Pulmonary artery endothelial cell (primary cell): ENCODE measurements around the gene TNFRSF8. TPM values are rescaled to one million over a fixed set of nuclear protein-coding genes. Genes with fewer than 3 reads are reported as not detected.
A peak's percentile ranks its signal among the peaks of the same experiment; 100 is the strongest.

Experiments used
- DNase-seq: peaks from one replicate; pipeline ENCODE4 v3.0.0-alpha.2; 2011; ENCODE audit warnings: low read depth, low spot score
- total RNA-seq: library from RNA; depleted of rRNA; stranded (reverse); fragments of >200 nt; gene quantifications from 2 replicates; pipeline ENCODE4 v1.2.3, GENCODE V29; 2014

The TNFRSF8 gene
- total RNA-seq, 1 donor from 2014 or later: 0.20 TPM

DNA sequence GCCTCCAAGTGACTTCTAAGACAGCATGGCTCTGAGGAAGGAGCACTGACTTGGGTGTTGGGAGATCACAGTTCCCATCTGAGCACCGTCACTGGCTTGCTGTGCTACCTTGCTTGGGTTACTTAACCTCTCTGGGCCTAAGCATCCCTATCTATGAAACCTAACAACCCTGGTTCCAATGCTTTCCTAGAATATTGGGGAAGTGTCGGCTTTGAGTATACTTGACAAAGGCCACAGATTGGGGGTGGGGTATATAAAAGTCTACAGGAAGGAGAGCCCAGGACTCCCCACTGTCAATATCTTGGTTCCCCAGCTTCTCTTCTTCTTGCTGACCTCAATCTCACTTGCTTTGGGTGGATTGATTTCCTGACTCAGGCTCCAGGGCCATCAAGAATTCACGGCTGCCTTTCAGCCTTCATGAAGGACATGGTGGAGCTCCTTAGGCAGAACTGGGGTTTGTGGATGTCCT is 110.0 kb downstream of the TNFRSF8 start:
- DNase-seq: no peak

DNA sequence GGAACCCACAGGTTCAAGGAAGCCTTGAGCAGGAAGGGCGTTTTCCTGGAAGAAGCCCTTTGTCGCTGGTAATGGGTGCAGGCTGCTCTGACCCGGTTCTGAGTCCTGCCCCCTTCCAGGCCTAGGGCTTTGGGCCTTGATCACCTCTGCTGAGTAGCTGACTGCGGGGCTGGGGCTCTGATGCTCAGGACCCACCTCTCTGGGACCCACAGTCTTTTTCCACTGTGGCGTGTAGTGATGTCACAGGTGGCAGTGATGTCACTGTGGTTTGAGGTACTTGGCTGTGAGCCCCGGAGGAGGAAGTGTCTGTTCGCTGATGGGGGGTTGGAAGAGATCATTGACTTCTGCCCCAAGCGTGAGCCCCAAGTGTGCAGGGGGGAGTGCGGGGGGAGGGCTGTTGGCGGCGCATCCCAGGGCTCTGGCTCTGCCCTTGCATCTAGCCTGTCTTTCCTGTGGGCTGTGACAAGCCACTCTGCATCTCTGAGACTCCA is 110.6 kb downstream of the TNFRSF8 start:
- no peak for DNase-seq

DNA sequence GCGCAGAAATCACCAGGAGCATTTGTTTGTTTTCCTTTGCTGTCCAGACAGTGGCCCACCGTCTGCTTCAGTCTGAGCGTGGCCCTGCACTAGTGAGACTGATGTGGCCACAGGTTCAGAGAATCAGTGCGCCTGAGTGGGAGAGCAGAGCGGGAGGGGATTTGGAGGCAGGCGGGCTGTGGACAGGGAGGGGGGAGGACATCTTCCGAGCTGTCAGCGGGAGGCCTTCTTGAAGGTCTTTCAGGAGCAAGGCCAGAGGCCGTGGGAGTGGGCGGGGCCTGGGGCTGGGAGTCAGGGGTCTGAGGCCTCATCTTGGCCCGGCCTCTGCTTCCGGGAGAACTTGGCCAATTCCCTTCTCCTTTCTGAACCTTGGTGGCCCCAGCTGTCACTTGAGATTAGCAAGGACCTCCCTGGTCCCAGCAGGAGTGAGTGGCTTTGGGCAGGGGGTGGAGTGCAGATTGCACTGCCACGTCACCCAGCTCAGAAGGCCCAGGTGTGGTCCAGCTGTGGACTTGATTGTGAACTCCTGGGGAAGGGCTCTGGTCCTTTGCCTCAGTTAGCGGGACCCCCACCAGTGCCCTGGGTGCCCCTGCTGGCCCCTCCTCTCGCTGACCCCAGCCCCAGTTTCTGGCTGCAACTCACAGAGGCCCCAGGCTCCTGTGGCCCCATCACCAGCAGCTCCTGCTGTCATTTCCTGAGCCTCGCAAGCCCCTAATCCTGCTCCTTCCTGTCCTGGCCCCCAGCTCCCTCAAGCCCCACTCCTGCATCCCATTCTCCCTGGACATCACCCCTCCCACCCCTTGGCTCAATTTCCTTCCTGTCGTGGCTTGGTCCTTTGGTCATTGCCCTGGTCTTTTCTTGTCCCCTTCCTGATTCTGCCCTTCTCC is 112.1 kb downstream of the TNFRSF8 start:
- DNase-seq: no peak

DNA sequence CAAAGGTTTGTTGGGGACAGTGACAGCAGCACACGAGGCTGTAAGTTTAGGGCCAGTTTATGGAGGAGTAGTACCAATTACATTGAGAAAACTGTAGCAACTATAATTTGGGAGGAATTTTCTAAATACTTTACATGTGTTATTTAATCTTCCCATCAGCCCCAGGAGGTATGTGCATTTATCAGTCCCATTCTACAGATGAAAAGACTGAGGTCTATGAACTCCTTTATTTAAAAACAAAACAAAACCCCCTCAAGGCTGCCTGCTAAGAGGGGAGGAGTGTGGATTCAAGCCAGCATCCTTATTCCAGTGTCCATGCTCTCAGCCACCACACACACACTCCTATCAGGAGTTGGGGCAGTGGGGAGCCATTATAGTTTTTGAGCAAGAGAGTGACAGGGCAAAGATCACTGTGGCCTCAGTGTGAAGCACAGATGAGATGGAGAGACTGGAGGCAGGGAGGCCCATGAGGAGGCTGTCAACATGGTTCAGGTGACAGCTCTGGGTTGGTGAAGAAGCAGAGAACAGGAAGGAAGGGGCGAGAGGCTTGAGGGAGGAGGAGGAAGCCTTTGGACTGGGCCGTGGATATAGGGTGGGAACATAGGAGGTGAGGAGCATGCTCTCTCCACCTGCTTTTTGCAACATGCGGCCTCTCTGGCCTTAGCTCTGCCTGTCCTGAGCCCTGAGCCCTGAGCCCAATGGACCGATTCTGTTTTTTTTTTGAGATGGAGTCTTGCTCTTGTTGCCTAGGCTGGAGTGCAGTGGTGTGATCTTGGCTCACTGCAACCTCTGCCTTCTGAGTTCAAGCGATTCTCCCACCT is 113.4 kb downstream of the TNFRSF8 start:
- DNase-seq: no peak

DNA sequence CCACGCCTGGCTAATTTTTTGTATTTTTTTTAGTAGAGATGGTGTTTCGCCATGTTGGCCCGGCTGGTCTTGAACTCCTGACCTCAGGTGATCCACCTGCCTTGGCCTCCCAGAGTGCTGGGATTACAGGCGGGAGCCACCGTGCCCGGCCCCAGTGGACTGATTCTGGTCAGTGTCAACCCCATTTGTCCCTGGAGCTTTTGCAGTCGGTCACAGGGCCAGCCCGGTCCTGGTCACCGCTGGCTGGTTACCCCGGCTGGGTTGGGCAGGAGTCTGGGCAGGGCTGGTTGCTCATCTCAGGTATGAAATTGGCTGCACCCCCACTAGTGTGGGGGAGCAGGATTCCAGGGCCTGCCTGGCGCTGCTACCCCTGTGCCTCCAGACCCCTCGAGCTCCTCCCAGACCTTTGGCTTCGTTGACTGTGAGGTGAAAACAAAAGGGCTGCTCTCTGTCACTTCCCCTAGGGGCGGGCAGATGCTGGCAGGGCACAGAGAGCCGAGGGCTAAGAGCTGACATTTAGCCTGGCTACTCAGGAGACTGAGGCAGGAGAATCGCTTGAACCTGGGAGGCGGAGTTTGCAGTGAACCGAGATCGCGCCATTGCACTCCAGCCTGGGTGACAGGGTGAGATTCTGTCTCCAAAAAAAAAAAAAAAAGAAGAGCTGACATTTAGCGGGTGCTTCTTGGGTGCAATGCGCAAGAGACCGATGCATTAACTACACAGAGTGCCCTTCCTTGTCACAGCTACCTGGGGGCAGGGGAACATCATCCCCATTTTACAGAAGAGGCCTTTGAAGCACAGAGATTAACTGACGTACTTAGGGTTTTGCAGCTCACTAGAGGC is 114.3 kb downstream of the TNFRSF8 start:
- no peak for DNase-seq

DNA sequence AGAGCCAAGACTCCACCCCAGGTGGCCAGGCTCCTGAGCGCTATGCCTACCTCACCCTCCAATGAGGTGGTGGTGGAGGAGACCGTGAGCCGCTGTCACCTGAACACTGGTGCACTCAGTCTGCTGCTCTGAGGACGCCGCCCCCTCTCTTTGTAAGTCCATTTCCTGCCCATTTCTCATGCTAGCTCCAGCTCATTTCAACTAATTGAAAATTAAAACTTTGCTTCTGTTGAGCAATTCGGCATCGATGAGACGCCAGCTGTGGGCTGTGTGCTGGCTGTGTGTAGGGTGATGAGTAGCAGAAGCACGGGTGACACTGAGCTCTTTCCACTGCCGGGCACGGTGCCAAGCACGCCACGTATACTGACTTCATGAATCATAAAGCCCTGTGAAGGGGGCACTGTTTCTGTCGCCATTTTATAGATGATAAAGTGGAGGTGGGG is 114.9 kb downstream of the TNFRSF8 start:
- DNase-seq: peak; percentile 29

GRCh38 chr1:12178511-12178910 is 115.4 kb downstream of the TNFRSF8 start:
- DNase-seq: no peak

DNA sequence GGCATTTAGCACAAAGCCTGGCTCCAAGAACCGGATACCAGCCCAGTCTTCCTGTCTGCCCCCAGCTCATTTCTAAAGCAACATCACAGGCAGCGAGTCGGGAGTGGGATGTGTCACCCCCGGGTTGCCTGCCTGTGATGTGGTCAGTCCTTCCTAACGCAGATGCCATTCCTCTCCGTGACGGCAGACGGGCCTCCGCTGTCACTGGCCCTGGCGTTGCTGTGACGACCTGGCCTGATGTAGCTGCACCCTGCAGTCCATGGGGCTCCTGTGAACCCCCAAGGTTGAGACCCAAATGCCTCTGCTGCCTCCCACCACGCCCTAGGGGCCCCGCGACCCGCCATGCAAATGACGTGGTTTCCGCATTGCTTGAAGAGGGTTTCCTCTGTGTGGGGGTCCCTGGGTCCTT is 116.0 kb downstream of the TNFRSF8 start:
- peak; percentile 46 for DNase-seq

DNA sequence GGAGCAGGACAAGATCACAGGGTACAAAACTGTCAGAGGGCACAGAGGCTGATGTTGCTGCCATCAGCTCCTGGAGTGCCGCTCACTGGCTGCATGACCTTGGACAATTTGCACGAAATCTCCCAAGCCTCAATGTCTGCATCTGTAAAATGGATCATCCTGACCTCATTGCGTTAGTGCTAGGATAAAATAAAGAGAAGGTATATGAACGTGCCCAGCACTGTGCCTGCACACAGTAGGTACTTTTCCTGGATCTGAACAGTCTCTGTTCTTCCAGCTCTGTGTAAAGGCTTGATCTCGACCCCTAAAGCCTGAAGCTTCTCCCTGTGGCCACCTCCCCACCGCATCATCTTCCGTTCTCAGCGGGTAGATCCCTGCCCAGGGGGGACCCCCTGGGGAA is 116.6 kb downstream of the TNFRSF8 start:
- DNase-seq: no peak

- no peak for DNase-seq
These were observed 117.2 kb downstream of the TNFRSF8 start for GRCh38 chr1:12180315-12180714.

GRCh38 chr1:12180903-12181302 is 117.8 kb downstream of the TNFRSF8 start:
- DNase-seq: no peak

- no peak for DNase-seq
These were observed 118.5 kb downstream of the TNFRSF8 start for GRCh38 chr1:12181568-12181967.

DNA sequence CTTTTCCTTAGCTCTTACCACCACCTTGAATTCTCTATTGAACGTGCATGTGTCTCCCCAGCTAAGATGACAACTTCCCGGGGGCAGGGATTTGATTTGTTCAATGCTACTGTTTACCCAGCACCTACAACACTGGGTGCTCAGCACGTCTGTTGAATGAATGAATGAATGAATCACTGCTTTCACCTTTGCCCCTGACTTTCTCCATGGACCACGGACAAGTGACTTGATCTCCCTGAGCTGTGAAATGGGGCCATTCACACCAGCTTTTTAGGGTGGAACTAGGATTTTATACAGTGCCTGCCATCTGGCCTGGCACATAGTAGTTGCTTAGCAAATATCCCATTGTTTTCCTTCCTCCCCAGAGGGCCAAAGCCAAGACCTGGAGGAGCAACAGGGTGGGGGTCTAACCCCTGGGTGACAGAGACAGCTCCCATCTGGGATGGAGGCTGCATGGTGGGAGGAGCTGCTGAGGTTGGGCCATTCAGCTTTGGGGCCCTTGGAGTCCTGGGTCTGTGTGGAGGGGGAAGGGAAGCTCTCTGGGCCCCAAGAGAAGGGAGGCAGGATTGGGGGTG is 119.4 kb downstream of the TNFRSF8 start:
- DNase-seq: no peak

DNA sequence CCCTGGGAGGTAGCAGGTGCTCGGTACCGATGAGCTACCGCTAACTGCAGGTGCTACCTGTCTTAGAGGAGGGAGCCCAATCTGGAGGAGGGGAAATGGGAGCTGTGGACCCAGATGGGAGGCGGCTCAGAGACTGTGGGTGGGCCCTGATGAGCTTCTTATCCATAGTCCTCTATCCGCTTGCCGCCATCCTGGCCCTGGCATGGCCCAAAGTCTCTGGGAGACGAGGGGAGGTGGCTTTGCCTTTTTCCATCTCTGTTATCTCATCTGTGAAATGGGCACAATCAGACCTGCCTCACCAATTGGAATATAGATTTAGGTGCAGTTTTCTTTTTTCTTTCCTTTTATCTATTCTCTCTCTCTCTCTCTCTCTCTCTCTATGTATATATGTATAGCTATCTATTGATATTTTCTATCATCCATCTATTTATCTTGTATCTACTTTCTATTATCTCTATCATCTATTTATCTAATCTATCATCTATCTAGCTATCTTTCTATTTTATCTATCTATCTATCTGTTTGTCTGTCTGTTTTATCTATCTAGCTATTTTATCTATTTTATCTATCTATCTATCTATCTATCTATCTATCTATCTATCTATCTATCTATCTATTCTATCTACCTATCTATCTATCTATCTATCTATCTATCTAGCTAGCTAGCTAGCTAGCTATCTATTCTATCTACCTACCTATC is 120.1 kb downstream of the TNFRSF8 start:
- DNase-seq: no peak

DNA sequence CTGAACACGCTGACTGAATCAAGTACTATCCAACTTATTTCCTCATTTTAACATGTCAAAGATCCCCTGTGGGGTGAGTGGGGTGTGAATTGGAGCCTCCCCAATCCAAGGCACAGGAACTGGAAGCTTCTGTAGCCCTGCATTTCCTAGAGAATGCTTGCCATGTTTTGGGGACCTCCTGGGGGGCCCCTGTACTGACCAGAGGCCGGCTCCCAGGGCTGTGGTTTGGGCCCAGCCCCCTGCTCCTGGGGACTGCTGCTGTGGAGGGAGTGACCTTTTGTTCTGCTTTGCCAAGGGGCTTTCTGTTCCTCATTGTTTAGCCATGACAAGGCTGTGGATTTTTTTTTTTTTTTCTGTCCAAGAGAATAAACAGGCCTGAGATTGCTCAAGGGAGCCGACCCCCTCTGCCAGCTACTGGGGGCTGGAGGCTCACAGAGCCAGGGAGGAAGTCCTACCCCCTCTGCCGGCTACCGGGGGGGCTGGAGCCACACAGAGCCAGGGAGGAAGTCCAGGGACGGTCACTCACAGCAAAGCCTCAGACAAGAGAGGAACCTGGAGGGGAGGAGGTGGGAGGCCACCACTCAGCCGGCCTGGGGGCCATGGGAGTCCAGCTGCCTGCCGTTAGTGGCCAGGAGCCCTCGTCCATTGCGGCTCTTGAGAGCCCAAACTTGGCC is 121.0 kb downstream of the TNFRSF8 start:
- peak; percentile 73 for DNase-seq

DNA sequence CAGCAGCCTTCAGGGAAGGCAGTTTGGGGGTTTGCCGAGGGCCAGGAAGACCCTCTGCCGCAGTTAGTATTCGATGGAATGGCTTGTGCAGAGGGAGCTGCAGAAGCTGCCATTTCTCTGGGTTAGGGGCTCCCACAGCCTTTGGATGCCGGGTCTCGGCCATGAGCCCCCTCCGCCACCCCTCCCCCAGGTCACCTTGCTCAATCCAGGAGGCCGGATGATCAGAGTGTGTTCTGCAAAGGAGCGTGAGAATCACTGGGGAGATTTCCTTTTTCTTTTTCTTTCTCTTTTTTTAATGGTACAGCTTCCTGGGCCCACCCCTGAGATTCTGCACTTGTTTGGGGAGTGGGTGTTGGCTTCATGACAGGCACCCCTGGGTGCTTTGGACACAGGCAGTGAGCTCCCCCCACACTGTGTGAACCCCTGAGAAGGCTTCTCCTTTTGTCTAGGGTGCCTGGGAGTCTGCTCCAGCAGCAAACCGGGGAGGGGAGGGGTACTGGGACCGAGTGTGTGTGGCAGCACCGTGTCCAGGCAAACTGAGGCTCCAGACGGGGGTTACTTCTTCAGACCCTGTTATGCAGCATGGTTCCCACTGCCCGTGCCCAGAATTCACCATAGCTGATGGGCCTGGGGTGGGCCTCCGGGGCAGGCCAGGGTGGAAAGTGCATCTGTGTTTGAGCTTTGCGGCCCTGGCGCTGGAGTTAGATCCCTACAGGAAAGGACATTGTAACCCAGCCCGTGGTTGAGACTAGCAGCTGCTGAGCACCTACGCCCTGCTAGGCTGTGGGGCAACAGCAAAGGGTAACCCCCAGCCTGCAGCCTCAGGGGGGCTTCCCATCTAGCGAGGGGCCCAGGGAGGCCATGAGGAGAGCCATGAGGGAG is 122.2 kb downstream of the TNFRSF8 start:
- no peak for DNase-seq

DNA sequence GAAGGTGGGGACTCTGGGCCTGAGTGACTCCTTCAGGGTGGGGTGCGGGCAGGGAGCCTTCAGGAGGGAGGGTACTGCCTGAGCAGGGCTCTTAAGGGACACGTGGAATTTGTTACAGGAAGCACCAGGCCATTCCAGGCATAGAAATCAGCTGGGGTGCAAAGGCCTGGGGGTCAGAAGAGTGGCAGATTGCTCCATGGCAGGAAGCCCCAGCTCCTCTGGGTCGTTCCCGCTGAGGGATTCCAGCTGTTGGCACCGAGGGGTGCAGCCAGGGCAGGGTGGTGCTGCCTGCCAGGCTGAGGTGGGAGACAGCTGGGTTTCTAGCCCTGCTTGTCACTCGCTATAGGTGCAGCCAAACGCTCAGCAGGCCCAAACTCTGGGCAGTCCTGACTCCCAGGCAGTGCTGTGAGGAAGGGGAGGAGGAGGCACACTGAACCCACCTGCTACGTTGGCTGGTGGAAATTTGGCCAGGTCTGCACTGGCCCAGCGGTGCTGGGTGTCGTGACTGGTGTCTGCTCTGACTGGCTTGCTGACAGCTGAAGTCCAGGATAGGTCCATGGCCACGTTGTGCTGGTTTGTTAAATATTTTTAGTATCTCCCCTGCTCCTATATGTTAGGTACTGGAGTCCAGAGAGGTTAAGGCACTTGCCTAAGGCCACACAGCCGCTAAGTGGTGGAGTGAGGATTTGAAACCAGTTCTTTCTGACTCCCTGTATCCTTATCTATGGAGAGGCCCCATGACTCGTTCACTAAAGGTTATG is 123.0 kb downstream of the TNFRSF8 start:
- DNase-seq: no peak

DNA sequence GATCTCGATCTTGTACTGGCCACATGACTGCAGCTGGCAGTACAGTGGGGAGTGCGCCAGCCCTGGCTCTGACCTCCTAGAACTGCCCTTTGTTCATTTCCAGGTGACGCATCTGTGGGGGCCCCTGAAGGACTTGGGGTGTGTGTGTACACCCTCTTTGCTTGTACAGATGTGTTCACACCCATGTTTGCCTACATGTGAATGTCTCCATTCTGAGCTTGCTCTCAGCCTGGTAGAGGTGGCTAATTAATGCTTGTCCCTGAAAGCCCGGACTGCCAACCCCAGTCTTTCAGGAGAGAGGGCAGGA is 123.5 kb downstream of the TNFRSF8 start:
- no peak for DNase-seq
